ENCODE measurements around the gene FYCO1. TPM values are rescaled to one million over a fixed set of nuclear protein-coding genes. Genes with fewer than 3 reads are reported as not detected.

The FYCO1 gene
- total RNA-seq, 1 experiment from 2014 or later = 5.4 TPM

DNA sequence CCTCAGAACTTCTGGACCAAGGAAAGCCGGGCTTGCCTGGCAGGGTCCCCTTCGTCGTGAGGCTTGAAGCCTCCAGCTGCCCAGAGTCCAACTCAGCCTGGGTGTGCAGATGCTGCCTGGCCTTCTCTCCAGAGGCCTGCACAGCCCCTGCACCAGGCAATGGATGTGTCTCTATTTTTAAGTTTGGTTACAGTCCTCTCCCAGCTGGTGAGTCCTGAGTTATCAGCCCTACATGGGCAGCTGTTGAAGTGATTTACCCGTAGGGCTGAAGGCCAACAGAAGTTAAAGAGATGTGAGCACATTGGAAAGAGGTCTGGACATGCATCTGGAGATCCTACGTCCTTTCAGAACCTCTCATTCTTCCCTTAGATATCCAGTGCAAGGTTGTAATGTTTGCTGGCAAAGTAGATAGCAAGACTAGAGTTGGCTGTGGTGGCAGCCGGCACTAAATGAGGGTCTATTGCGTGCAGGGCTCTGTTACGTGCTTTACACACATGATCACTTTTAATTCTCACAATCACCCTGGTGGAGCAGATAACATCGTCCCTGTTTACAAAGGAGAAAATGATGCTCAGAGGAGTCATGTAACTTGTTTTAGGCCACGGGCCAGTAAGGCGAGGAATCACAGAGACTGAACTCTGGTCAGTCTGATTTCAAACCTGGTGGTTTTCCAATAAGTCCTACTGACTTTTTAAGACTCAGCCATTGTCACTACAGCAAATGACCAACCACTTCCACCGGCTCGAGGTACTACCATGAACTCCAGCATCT, 9.9 kb downstream of the FYCO1 start:
- Histone ChIP-seq H3K4me3 (no peak overlapping the region), H3K27ac (peak overlapping the region; percentile 77), H3K9me3 (replicated peaks) (no peaks in the 10 kb centered on the region), H3K36me3 (peaks cover 20% of the 10 kb centered on the region), H3K4me1 (replicated peaks) (peaks cover 50% of the 10 kb centered on the region), H3K27me3 (replicated peaks) (no peaks in the 10 kb centered on the region)
- DNase-seq (ENCODE audit: low read depth in 1 of 2, low spot score in 2 of 2) = no peak

DNA sequence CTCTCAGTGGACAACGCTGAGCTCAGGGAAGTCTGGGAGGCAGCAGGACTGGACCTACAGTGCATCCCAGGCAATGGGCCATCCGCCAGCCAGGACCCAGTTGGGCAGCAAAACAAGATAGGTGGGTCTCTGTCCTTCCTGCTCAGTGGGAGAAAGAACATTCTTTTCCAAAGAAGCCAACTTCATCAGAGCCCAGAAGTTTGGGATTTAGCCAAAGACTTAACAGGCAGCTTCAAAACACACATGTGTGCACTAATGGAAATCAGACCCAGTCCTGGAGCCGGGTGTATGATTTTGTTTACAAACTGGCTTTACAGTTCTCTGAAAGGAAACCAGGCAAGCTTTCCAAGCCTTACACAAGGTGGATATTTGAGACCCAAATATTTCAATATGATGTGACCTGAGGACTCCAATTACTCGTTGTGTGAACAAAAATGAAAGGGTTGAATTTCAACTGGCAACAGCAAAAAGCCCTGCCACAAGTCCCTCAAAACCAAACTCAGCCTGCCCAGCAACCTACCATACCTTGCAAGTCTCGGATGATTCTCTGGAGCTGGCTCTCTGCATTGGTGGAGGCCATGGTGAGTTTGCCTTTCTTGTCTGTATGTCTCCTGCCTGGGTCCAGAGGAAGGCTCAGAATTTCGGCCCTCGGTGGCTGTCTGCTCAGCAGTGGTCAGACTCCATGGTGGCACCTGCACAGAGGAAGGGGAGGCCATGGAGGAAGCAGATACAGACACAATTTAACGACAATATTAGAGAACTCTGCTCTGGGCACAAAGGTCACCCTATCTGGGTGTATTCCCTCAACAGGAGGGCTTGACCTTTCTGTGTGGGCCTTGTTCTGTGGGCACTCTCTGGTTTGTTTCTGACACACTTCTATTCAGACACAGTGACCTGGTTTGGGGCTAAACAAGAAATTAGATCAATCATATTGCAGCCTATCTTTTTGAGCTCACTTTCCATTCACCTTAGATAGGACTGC, 11.0 kb downstream of the FYCO1 start:
- no peak for DNase-seq (ENCODE audit: low read depth in 1 of 2, low spot score in 2 of 2)
- Histone ChIP-seq H3K27ac (no peak overlapping the region), H3K9me3 (replicated peaks) (no peaks in the 10 kb centered on the region), H3K4me3 (no peak overlapping the region), H3K4me1 (replicated peaks) (peaks cover 49% of the 10 kb centered on the region), H3K36me3 (peaks cover 23% of the 10 kb centered on the region), H3K27me3 (replicated peaks) (no peaks in the 10 kb centered on the region)

DNA sequence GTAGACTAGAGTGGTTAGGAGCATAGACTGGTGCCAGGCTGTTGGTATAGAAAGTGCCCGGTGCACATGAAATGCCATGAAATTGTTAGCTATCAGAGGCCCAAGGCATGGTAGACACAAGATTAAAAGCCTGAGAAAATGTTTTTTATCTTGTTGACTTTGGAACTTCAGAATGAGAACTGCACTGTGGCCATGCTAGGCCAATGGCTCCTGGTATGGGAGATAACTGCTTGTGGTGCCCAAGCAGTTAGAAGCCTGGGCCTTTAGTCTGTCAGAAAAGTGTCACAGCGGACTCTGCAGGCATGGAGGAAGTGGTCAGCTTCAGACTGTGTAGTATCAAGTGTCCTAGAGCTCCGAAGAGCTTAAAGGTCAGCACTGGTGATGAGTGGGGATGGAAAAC, 11.9 kb downstream of the FYCO1 start:
- Histone ChIP-seq H3K4me1 (replicated peaks) (peaks cover 41% of the 10 kb centered on the region), H3K4me3 (no peak overlapping the region), H3K27me3 (replicated peaks) (no peaks in the 10 kb centered on the region), H3K9me3 (replicated peaks) (no peaks in the 10 kb centered on the region), H3K36me3 (peaks cover 28% of the 10 kb centered on the region), H3K27ac (no peak overlapping the region)
- DNase-seq (ENCODE audit: low read depth in 1 of 2, low spot score in 2 of 2) = no peak

DNA sequence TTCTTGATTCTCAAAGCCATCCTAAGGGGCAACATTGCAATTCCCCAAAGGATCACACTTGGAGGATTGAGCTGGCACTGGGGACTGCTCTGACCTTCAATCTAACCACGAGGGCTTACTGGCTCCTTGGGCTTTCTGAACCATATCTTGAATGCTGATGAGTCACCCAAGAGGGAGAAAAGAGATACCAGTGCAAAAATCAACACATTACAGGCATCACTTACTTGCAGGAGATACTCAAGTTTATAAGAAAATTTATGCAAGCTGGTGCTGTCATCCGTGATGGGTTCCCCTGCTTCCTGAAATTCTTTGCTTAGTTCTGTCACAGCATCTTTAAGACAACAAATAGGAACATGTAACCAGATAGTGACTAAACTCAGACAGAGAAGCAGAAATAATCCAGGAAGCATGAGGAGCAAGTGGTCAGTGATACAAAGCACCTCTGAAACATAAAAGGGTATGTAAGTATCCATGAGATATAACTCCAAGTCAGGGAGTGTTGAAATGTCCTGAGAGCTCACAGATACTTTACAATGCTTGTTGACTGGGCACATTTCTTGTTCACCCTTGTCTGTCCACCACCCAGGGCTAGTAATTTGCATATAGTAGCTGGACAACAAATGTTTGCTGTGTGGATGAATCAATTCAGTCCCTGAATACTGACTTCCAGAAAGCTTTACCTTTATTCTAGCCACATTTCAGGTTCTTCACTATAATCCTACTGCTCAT, 14.1 kb downstream of the FYCO1 start:
- Histone ChIP-seq H3K9me3 (replicated peaks) (no peaks in the 10 kb centered on the region), H3K4me1 (replicated peaks) (peaks cover 18% of the 10 kb centered on the region), H3K36me3 (peaks cover 24% of the 10 kb centered on the region), H3K4me3 (no peak overlapping the region), H3K27ac (no peak overlapping the region), H3K27me3 (replicated peaks) (no peaks in the 10 kb centered on the region)
- no peak for DNase-seq (ENCODE audit: low read depth in 1 of 2, low spot score in 2 of 2)

DNA sequence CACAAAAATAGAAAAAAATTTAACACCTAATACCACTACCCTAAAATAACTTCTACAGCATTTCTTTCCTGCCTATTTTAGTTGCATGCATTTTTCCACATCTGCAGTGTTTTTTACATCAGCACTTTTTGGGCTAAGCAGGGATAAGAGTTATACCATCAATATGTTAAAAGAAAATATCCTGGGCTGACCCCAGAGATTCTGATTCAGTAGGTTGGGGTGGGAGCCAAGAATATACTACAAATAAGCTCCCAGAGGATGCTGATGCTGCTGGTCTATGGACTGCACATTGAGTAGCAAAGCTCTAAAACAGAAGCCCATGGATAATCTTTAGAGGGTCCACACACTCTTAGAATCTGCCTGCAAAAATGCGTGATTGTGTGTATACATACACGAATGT, 14.8 kb downstream of the FYCO1 start:
- no peaks in the 10 kb centered on the region for H3K9me3 ChIP-seq (replicated peaks)
- DNase-seq (ENCODE audit: low read depth in 1 of 2, low spot score in 2 of 2) = no peak
- no peak overlapping the region for H3K27ac ChIP-seq
- peaks cover 11% of the 10 kb centered on the region for H3K4me1 ChIP-seq (replicated peaks)
- no peak overlapping the region for H3K4me3 ChIP-seq
- H3K36me3 ChIP-seq = peaks cover 24% of the 10 kb centered on the region
- no peaks in the 10 kb centered on the region for H3K27me3 ChIP-seq (replicated peaks)

DNA sequence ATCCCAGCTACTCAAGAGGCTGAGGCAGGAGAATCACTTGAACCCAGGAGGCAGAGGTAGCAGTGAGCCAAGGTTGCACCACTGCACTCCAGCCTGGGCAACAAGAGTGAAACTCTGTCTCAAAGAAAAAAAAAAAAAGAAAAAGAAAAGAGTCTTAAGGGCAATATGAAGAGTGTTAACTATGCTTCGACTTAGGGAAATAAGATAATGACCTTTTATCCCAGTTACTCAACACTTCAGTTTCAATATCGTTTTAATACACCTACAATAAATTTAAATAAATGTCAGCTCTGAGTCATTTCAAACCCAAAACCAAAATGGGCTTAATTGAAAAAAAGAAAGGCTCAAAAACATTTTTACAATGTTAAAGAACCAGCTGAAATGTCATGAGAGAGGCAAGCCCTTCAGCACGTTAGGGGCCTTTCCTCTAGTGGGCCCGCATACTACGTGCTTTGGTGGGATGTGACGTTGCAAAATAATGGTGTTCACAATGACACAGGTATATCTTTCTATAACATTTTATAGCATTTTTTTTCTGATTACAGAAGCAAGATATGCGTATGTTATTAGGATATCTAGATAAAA, 15.3 kb downstream of the FYCO1 start:
- DNase-seq (ENCODE audit: low read depth in 1 of 2, low spot score in 2 of 2) = no peak
- no peak overlapping the region for H3K4me3 ChIP-seq
- peaks cover 8% of the 10 kb centered on the region for H3K4me1 ChIP-seq (replicated peaks)
- peaks cover 24% of the 10 kb centered on the region for H3K36me3 ChIP-seq
- no peak overlapping the region for H3K27ac ChIP-seq
- no peaks in the 10 kb centered on the region for H3K9me3 ChIP-seq (replicated peaks)
- no peaks in the 10 kb centered on the region for H3K27me3 ChIP-seq (replicated peaks)

GRCh38 chr3:45979378-45979777, 16.2 kb downstream of the FYCO1 start:
- no peak overlapping the region for H3K27ac ChIP-seq
- H3K27me3 ChIP-seq (replicated peaks) = no peaks in the 10 kb centered on the region
- peaks cover 8% of the 10 kb centered on the region for H3K4me1 ChIP-seq (replicated peaks)
- H3K36me3 ChIP-seq = peaks cover 24% of the 10 kb centered on the region
- no peaks in the 10 kb centered on the region for H3K9me3 ChIP-seq (replicated peaks)
- DNase-seq (ENCODE audit: low read depth in 1 of 2, low spot score in 2 of 2) = no peak
- no peak overlapping the region for H3K4me3 ChIP-seq

GRCh38 chr3:45978006-45978761, 17.4 kb downstream of the FYCO1 start:
- H3K27ac ChIP-seq = no peak overlapping the region
- no peak for DNase-seq (ENCODE audit: low read depth in 1 of 2, low spot score in 2 of 2)

DNA sequence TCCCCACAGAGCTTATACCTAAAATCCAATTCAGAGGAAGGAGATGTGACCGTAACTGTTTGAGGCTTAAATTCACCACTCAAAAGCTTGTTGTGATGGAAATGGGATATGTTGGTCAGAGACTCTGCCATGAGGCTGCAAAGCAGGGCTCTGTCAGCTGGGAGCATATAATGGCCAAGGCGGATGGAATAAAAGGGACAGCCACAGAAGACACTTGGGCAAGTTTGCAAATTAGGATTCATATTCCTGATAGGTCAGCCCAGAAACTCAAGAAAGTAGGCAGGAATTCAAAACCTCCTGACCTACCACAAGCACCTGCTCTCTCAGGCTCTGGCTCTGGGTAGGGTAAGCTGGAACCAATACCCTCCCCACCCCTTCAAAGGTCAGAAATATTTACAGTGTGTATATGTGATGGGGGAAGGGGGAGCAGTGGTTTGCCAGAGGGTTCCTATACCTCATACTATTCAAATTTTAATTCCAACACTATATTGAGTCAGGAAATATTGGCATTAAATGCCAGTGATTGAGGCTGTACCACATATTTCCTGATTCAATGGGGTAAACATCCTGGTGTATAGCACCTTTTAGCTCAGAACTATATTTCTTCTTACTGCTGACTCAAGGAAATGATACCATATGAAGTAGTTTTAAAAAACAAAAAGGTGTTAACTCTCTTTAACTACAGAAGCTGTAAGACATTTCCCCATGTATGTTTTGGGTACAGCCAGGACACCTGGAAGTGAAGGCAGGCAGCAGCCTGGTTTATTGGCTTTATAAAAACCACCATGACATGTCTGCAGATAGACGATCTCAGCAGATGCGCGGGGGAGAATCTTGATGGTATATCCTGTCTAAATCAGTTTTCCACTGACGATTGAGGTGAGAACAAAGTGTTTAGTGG, 19.2 kb downstream of the FYCO1 start:
- Histone ChIP-seq H3K9me3 (replicated peaks) (no peaks in the 10 kb centered on the region), H3K27me3 (replicated peaks) (no peaks in the 10 kb centered on the region), H3K4me3 (no peak overlapping the region), H3K4me1 (replicated peaks) (peaks cover 18% of the 10 kb centered on the region), H3K27ac (no peak overlapping the region), H3K36me3 (peaks cover 12% of the 10 kb centered on the region; the same call in 1 of the 2 replicates)
- no peak for DNase-seq (ENCODE audit: low read depth in 1 of 2, low spot score in 2 of 2)

More at GRCh38 chr3:45978006-45978761, 17.4 kb downstream of the FYCO1 start:
- Histone ChIP-seq H3K9me3 (replicated peaks) (no peaks in the 10 kb centered on the region), H3K4me3 (no peak overlapping the region), H3K27me3 (replicated peaks) (no peaks in the 10 kb centered on the region), H3K4me1 (replicated peaks) (peaks cover 10% of the 10 kb centered on the region), H3K36me3 (peaks cover 21% of the 10 kb centered on the region)

DNA sequence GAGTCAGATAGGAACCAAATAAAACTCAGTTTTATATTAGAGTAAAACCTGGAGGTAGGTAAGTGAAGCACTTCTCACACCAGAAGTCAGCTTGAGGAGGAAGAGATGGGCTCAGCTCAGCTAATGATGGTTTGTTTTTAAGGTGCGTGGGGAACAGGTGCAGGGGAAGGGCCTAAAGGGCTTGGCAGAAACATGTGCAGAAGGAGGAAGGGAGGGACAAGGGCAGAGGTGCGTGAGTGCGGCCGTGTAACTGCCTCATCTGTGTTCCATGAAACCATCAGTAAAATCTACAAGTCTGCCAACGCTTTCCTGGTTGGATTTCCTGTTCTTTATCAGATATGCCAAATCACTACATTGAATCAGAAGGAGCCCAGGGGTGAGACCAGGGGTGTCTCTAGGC, 19.9 kb downstream of the FYCO1 start:
- H3K4me1 ChIP-seq (replicated peaks) = peaks cover 13% of the 10 kb centered on the region
- no peak for DNase-seq (ENCODE audit: low read depth in 1 of 2, low spot score in 2 of 2)

GRCh38 chr3:45974686-45975085, 20.9 kb downstream of the FYCO1 start:
- no peak for DNase-seq (ENCODE audit: low read depth in 1 of 2, low spot score in 2 of 2)
- Histone ChIP-seq H3K4me3 (no peak overlapping the region), H3K4me1 (replicated peaks) (peaks cover 13% of the 10 kb centered on the region), H3K27me3 (replicated peaks) (no peaks in the 10 kb centered on the region), H3K27ac (no peak overlapping the region), H3K36me3 (peaks cover 5% of the 10 kb centered on the region; the same call in 1 of the 2 replicates), H3K9me3 (replicated peaks) (no peaks in the 10 kb centered on the region)

More for the DNA sequence above, 19.9 kb downstream of the FYCO1 start:
- no peak overlapping the region for H3K27ac ChIP-seq
- no peaks in the 10 kb centered on the region for H3K27me3 ChIP-seq (replicated peaks)
- H3K4me3 ChIP-seq = no peak overlapping the region
- peaks cover 7% of the 10 kb centered on the region; the same call in 1 of the 2 replicates for H3K36me3 ChIP-seq
- no peaks in the 10 kb centered on the region for H3K9me3 ChIP-seq (replicated peaks)

Data from SJSA1 (cell line).